Measurements from ENCODE around the gene IQSEC1. TPM values are rescaled to one million over a fixed set of nuclear protein-coding genes. Genes with fewer than 3 reads are reported as not detected.

IQSEC1 gene
- total and polyA plus RNA-seq, 9 of the 15 experiments (the other 6 are each of a cell fraction or from before 2014, with no cell fraction given) = 0.56 to 39.0 (median 6.8) TPM

- TF ChIP-seq RBM22 (IDR thresholded peaks at IDR 0.05; ENCODE audit: low read depth, low read length, poor library complexity, severe bottlenecking) (no peak), SLC30A9 (CRISPR knock-in tag; IDR thresholded peaks at IDR 0.05) (no peak), NFATC3 (IDR thresholded peaks at IDR 0.05) (no peak), NCOA4 (IDR thresholded peaks at IDR 0.05; ENCODE audit: partially characterized antibody) (peak; percentile 87), HMG20A (CRISPR knock-in tag; conservative IDR thresholded peaks at IDR 0.05) (no peak), NFE2L1 (tag; IDR thresholded peaks at IDR 0.05; ENCODE audit: borderline replicate concordance, low read depth) (no peak), PCBP2 (IDR thresholded peaks at IDR 0.05; ENCODE audit: low read depth, low read length, poor library complexity, severe bottlenecking) (no peak), PTTG1 (tag; IDR thresholded peaks at IDR 0.05; ENCODE audit: low read depth) (no peak), SIN3A (IDR thresholded peaks at IDR 0.05; ENCODE audit: borderline replicate concordance in 2 of 2, control insufficient read depth in 1 of 2, low read depth in 2 of 2, low read length in 2 of 2) (peak in 1 of 2 experiments; percentile 44; a peak in 3 of 4 replicates), HDAC1 (IDR thresholded peaks at IDR 0.05) (peak in 1 of 2 experiments; percentile 81; a peak in 2 of 4 replicates), ZNF165 (CRISPR knock-in tag; IDR thresholded peaks at IDR 0.05; ENCODE audit: borderline replicate concordance) (no peak), NFXL1 (CRISPR knock-in tag; IDR thresholded peaks at IDR 0.05) (no peak)
- TF ChIP-seq, protein P1, sequence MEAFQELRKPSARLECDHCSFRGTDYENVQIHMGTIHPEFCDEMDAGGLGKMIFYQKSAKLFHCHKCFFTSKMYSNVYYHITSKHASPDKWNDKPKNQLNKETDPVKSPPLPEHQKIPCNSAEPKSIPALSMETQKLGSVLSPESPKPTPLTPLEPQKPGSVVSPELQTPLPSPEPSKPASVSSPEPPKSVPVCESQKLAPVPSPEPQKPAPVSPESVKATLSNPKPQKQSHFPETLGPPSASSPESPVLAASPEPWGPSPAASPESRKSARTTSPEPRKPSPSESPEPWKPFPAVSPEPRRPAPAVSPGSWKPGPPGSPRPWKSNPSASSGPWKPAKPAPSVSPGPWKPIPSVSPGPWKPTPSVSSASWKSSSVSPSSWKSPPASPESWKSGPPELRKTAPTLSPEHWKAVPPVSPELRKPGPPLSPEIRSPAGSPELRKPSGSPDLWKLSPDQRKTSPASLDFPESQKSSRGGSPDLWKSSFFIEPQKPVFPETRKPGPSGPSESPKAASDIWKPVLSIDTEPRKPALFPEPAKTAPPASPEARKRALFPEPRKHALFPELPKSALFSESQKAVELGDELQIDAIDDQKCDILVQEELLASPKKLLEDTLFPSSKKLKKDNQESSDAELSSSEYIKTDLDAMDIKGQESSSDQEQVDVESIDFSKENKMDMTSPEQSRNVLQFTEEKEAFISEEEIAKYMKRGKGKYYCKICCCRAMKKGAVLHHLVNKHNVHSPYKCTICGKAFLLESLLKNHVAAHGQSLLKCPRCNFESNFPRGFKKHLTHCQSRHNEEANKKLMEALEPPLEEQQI (IDR thresholded peaks at IDR 0.05) = no peak
- TF ChIP-seq, protein P2, sequence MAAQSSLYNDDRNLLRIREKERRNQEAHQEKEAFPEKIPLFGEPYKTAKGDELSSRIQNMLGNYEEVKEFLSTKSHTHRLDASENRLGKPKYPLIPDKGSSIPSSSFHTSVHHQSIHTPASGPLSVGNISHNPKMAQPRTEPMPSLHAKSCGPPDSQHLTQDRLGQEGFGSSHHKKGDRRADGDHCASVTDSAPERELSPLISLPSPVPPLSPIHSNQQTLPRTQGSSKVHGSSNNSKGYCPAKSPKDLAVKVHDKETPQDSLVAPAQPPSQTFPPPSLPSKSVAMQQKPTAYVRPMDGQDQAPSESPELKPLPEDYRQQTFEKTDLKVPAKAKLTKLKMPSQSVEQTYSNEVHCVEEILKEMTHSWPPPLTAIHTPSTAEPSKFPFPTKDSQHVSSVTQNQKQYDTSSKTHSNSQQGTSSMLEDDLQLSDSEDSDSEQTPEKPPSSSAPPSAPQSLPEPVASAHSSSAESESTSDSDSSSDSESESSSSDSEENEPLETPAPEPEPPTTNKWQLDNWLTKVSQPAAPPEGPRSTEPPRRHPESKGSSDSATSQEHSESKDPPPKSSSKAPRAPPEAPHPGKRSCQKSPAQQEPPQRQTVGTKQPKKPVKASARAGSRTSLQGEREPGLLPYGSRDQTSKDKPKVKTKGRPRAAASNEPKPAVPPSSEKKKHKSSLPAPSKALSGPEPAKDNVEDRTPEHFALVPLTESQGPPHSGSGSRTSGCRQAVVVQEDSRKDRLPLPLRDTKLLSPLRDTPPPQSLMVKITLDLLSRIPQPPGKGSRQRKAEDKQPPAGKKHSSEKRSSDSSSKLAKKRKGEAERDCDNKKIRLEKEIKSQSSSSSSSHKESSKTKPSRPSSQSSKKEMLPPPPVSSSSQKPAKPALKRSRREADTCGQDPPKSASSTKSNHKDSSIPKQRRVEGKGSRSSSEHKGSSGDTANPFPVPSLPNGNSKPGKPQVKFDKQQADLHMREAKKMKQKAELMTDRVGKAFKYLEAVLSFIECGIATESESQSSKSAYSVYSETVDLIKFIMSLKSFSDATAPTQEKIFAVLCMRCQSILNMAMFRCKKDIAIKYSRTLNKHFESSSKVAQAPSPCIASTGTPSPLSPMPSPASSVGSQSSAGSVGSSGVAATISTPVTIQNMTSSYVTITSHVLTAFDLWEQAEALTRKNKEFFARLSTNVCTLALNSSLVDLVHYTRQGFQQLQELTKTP (IDR thresholded peaks at IDR 0.05; ENCODE audit: low read depth in 1 of 2, partially characterized antibody in 2 of 2) = no peak
- TF ChIP-seq, protein P3, sequence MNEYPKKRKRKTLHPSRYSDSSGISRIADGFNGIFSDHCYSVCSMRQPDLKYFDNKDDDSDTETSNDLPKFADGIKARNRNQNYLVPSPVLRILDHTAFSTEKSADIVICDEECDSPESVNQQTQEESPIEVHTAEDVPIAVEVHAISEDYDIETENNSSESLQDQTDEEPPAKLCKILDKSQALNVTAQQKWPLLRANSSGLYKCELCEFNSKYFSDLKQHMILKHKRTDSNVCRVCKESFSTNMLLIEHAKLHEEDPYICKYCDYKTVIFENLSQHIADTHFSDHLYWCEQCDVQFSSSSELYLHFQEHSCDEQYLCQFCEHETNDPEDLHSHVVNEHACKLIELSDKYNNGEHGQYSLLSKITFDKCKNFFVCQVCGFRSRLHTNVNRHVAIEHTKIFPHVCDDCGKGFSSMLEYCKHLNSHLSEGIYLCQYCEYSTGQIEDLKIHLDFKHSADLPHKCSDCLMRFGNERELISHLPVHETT (CRISPR knock-in tag; conservative IDR thresholded peaks at IDR 0.05 in 1 of 2, IDR thresholded peaks at IDR 0.05 in 1 of 2) = peak in 1 of 2 experiments; percentile 99; a peak in 2 of 4 replicates
- TF ChIP-seq, protein P4, sequence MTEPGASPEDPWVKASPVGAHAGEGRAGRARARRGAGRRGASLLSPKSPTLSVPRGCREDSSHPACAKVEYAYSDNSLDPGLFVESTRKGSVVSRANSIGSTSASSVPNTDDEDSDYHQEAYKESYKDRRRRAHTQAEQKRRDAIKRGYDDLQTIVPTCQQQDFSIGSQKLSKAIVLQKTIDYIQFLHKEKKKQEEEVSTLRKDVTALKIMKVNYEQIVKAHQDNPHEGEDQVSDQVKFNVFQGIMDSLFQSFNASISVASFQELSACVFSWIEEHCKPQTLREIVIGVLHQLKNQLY (CRISPR knock-in tag; conservative IDR thresholded peaks at IDR 0.05) = peak in 1 of 2 experiments; percentile 25; a peak in 1 of 4 replicates
Observed at GRCh38 chr3:12994607-12995388, 78.4 kb downstream of the IQSEC1 start (continued).
